GM12874 (cell line): Measurements from ENCODE around the gene NDUFA8.

ENCODE experiments used
- CTCF ChIP-seq: IDR thresholded peaks from 2 replicates; pipeline ENCODE4 v1.5.1; 2011; ENCODE audit warnings: low read depth, mild to moderate bottlenecking, control low read depth, low read length, moderate library complexity; ENCODE audit not compliant: insufficient read depth

Gene NDUFA8

GRCh38 chr9:122201641-122202040 is 42.1 kb upstream of the NDUFA8 start:
- TF ChIP-seq CTCF: no peak

- TF ChIP-seq CTCF: no peak
These were observed 41.5 kb upstream of the NDUFA8 start for GRCh38 chr9:122200960-122201595.

GRCh38 chr9:122197882-122198281 is 38.3 kb upstream of the NDUFA8 start:
- no peak for TF ChIP-seq CTCF

GRCh38 chr9:122197426-122197825 is 37.8 kb upstream of the NDUFA8 start:
- TF ChIP-seq CTCF: no peak

GRCh38 chr9:122195875-122196274 is 36.3 kb upstream of the NDUFA8 start:
- TF ChIP-seq CTCF: no peak

GRCh38 chr9:122193651-122194050 is 34.1 kb upstream of the NDUFA8 start:
- no peak for TF ChIP-seq CTCF

- no peak for TF ChIP-seq CTCF
These were observed 33.4 kb upstream of the NDUFA8 start for GRCh38 chr9:122192914-122193525.
